ENCODE results near the gene MBD6. TPM values are rescaled to one million over a fixed set of nuclear protein-coding genes. Genes with fewer than 3 reads are reported as not detected.

The MBD6 gene, protein sequence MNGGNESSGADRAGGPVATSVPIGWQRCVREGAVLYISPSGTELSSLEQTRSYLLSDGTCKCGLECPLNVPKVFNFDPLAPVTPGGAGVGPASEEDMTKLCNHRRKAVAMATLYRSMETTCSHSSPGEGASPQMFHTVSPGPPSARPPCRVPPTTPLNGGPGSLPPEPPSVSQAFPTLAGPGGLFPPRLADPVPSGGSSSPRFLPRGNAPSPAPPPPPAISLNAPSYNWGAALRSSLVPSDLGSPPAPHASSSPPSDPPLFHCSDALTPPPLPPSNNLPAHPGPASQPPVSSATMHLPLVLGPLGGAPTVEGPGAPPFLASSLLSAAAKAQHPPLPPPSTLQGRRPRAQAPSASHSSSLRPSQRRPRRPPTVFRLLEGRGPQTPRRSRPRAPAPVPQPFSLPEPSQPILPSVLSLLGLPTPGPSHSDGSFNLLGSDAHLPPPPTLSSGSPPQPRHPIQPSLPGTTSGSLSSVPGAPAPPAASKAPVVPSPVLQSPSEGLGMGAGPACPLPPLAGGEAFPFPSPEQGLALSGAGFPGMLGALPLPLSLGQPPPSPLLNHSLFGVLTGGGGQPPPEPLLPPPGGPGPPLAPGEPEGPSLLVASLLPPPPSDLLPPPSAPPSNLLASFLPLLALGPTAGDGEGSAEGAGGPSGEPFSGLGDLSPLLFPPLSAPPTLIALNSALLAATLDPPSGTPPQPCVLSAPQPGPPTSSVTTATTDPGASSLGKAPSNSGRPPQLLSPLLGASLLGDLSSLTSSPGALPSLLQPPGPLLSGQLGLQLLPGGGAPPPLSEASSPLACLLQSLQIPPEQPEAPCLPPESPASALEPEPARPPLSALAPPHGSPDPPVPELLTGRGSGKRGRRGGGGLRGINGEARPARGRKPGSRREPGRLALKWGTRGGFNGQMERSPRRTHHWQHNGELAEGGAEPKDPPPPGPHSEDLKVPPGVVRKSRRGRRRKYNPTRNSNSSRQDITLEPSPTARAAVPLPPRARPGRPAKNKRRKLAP
- 158 and 159 TPM in 2 replicates for total RNA-seq
- long read RNA-seq, partial matches to known transcripts: 0 of 1 reads
- long read RNA-seq, other reads (novel, unspliced or antisense): 1 of 1 reads

- no peaks in the 10 kb centered on the region for H3K9me3 Mint-ChIP-seq (ENCODE audit: low read depth)
- DNase-seq (ENCODE audit: low spot score, unreplicated experiment): peak; percentile 87
- peak within 1 kb of the TSS; percentile 98 for H3K4me3 Mint-ChIP-seq (ENCODE audit: low read depth)
- no peak for TF ChIP-seq CTCF (IDR thresholded peaks at IDR 0.05; ENCODE audit: unreplicated experiment)
- no peaks in the 10 kb centered on the region for H3K27me3 Mint-ChIP-seq
- H3K36me3 Mint-ChIP-seq (ENCODE audit: insufficient read depth): peaks cover 8% of the 10 kb centered on the region
- peak within 1 kb of the TSS; percentile 99 for H3K27ac Mint-ChIP-seq
- H3K4me1 Mint-ChIP-seq (ENCODE audit: low read depth): peaks cover 39% of the 10 kb centered on the region
These were observed at the start of gene MBD6 for GRCh38 chr12:57522011-57522886. MBD6 (plus strand) TSS chr12:57522824; CDS start chr12:57524304, 1,480 bp downstream.

DNA sequence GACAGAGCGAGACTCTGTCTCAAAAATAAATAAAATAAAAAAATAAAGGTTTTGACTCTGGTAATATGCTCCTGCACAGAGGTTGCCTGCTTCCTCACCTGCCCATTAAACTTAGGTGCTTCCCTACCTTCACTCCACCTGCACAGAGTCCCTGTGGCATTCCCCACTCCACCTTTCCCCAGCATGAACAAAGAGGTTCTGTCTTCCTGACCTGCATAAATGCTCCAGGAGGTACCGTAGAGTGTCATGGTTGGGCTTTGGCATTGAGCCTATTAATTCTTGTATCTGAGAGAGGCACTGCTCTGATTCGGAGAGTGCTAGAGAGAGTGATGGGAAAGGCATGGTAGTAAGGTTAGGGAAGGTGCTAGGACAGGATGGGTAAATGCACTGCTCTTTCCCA, 49.2 kb upstream of the MBD6 start:
- Mint-ChIP-seq H3K27ac (no peak overlapping the region), H3K4me3 (ENCODE audit: low read depth) (no peak overlapping the region), H3K27me3 (peaks cover 83% of the 10 kb centered on the region), H3K4me1 (ENCODE audit: low read depth) (peaks cover 6% of the 10 kb centered on the region), H3K36me3 (ENCODE audit: insufficient read depth) (no peaks in the 10 kb centered on the region), H3K9me3 (ENCODE audit: low read depth) (no peaks in the 10 kb centered on the region)
- TF ChIP-seq CTCF (IDR thresholded peaks at IDR 0.05; ENCODE audit: unreplicated experiment): no peak
- no peak for DNase-seq (ENCODE audit: low spot score, unreplicated experiment)

- Mint-ChIP-seq H3K9me3 (ENCODE audit: low read depth) (no peaks in the 10 kb centered on the region), H3K4me3 (ENCODE audit: low read depth) (no peak overlapping the region), H3K36me3 (ENCODE audit: insufficient read depth) (no peaks in the 10 kb centered on the region), H3K27ac (no peak overlapping the region), H3K27me3 (peaks cover 83% of the 10 kb centered on the region), H3K4me1 (ENCODE audit: low read depth) (peaks cover 6% of the 10 kb centered on the region)
- DNase-seq (ENCODE audit: low spot score, unreplicated experiment): no peak
- no peak for TF ChIP-seq CTCF (IDR thresholded peaks at IDR 0.05; ENCODE audit: unreplicated experiment)
These were observed 48.7 kb upstream of the MBD6 start for GRCh38 chr12:57473886-57474285.

DNA sequence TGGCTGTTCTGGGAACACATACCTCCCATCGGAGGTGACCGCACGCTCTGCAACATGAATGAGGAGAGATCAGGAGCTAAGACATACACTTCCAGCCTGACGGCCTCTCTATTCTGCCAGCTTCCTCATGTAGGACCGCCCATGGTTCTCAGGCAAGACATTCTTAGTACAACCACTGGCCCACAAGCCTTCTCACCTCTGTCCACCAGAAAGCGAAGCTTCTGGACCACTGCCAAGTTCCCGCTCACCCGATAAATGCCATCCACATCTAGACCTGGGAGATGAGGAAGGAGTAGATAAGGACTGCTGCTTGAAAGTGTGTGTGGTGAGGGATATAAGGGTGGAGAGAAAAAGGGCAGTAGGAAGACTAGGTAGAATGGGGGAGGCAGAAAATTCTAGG, 48.2 kb upstream of the MBD6 start:
- peaks cover 84% of the 10 kb centered on the region for H3K27me3 Mint-ChIP-seq
- no peaks in the 10 kb centered on the region for H3K36me3 Mint-ChIP-seq (ENCODE audit: insufficient read depth)
- H3K27ac Mint-ChIP-seq: no peak overlapping the region
- peaks cover 6% of the 10 kb centered on the region for H3K4me1 Mint-ChIP-seq (ENCODE audit: low read depth)
- no peak for TF ChIP-seq CTCF (IDR thresholded peaks at IDR 0.05; ENCODE audit: unreplicated experiment)
- no peak for DNase-seq (ENCODE audit: low spot score, unreplicated experiment)
- no peaks in the 10 kb centered on the region for H3K9me3 Mint-ChIP-seq (ENCODE audit: low read depth)
- H3K4me3 Mint-ChIP-seq (ENCODE audit: low read depth): peak overlapping the region; percentile 23

Data from progenitor cell of endocrine pancreas (in vitro differentiated cells).